Keratinocyte (primary cell): ENCODE measurements around the gene STARD10. TPM values are rescaled to one million over a fixed set of nuclear protein-coding genes. Genes with fewer than 3 reads are reported as not detected.

ENCODE experiments used
- DNase-seq: peaks from one replicate; pipeline ENCODE4 v3.0.0-alpha.2; 2011; ENCODE audit warnings: low read depth, missing footprints, low spot score
- FAIRE-seq: peaks from 2 replicates; lab custom pipeline; 2011; peaks lifted over from hg19 to GRCh38; lab: Jason Lieb, UNC
- H2AFZ ChIP-seq: 2 replicates; pipeline ENCODE4 v1.6.0; 2012; ENCODE audit warnings: low read length, control low read depth, inconsistent platforms; ENCODE audit not compliant: control insufficient read depth
- H3K27ac ChIP-seq: 2 replicates; pipeline ENCODE4 v1.5.1; 2011; ENCODE audit warnings: low read length; ENCODE audit not compliant: control insufficient read depth, insufficient read depth
- H3K27me3 ChIP-seq: 3 replicates; pipeline ENCODE4 v1.6.0; 2011; ENCODE audit warnings: low read length; ENCODE audit not compliant: control insufficient read depth, insufficient read depth; ENCODE audit errors: extremely low read depth
- H3K36me3 ChIP-seq, 2 experiments: 2 replicates in 1 of 2; 3 replicates in 1 of 2; pipeline ENCODE4 v1.5.1; 2011; ENCODE audit warnings: low read length in 2 of 2, mild to moderate bottlenecking in 1 of 2; ENCODE audit not compliant: control insufficient read depth in 2 of 2, insufficient read depth in 2 of 2; ENCODE audit errors: extremely low read depth in 1 of 2
- H3K4me1 ChIP-seq: 3 replicates; pipeline ENCODE4 v1.5.1; 2011; ENCODE audit warnings: low read length; ENCODE audit not compliant: control insufficient read depth, insufficient read depth; ENCODE audit errors: extremely low read depth
- H3K4me2 ChIP-seq: 3 replicates; pipeline ENCODE4 v1.6.0; 2011; ENCODE audit warnings: low read depth, low read length; ENCODE audit not compliant: control insufficient read depth, insufficient read depth; ENCODE audit errors: extremely low read depth
- H3K4me3 ChIP-seq, 3 experiments: fragments of 200-600 bp in 1 of 3; sonication (generic) in 1 of 3; 2 replicates in 2 of 3; 3 replicates in 1 of 3; pipeline ENCODE4 v1.5.1; 2011 to 2016; ENCODE audit warnings: low read length in 3 of 3, mild to moderate bottlenecking in 3 of 3, control low read depth in 2 of 3, inconsistent platforms in 1 of 3, low read depth in 1 of 3, mixed read lengths in 1 of 3, mixed run types in 1 of 3, moderate library complexity in 1 of 3; ENCODE audit not compliant: control insufficient read depth in 2 of 3, insufficient read depth in 2 of 3; ENCODE audit errors: extremely low read depth in 1 of 3
- H3K79me2 ChIP-seq: 2 replicates; pipeline ENCODE4 v1.6.0; 2012; ENCODE audit warnings: low read length; ENCODE audit not compliant: control insufficient read depth, insufficient read depth
- H3K9ac ChIP-seq: 3 replicates; pipeline ENCODE4 v1.6.0; 2011; ENCODE audit warnings: low read length; ENCODE audit not compliant: control insufficient read depth, insufficient read depth; ENCODE audit errors: extremely low read depth
- H3K9me1 ChIP-seq: 3 replicates; pipeline ENCODE4 v1.6.0; 2011; ENCODE audit warnings: low read length; ENCODE audit not compliant: control insufficient read depth, insufficient read depth; ENCODE audit errors: extremely low read depth
- H3K9me3 ChIP-seq: 2 replicates; pipeline ENCODE4 v1.5.1; 2012; ENCODE audit warnings: low read depth, low read length; ENCODE audit not compliant: control insufficient read depth
- H4K20me1 ChIP-seq: 3 replicates; pipeline ENCODE4 v1.6.0; 2011; ENCODE audit warnings: low read length; ENCODE audit not compliant: control insufficient read depth, insufficient read depth; ENCODE audit errors: extremely low read depth
- EZH2 ChIP-seq: IDR thresholded peaks from one replicate; pipeline ENCODE4 v1.6.1; 2012; ENCODE audit warnings: inconsistent platforms, mild to moderate bottlenecking, low read length, moderate library complexity
- dilution Hi-C: fragments of 300-500 bp; cut with MboI; formaldehyde crosslinking; loops from one replicate; pipeline ENCODE4 v1.7.0; 2020; ENCODE audit warnings: low sequenced_read_pairs; ENCODE audit not compliant: extremely low pct_ligation_motif_present
- polyA plus RNA-seq, 5 experiments: library from polyadenylated mRNA; depleted of rRNA in 3 of 5; stranded (reverse) in 3 of 5; stranded (forward) in 1 of 5; unstranded in 1 of 5; fragments of >200 nt; gene quantifications; 1 replicate in 1 of 5; 2 replicates in 3 of 5; 3 replicates in 1 of 5; pipeline versions ENCODE4 v1.2.1 to v1.2.3, GENCODE V29; 2011 to 2012; ENCODE audit warnings: missing spikeins in 2 of 5, low read depth in 1 of 5, low replicate concordance in 1 of 5
- TF ChIP-seq, protein P1 (sequence below), 3 experiments: IDR thresholded peaks in 1 of 3; conservative IDR thresholded peaks in 1 of 3; optimal IDR thresholded peaks in 1 of 3; 2 replicates in 2 of 3; 3 replicates in 1 of 3; pipeline versions ENCODE3 to v1.5.1; 2011; ENCODE audit warnings: low read length in 3 of 3, mild to moderate bottlenecking in 3 of 3, moderate library complexity in 2 of 3, control low read depth in 1 of 3, inconsistent platforms in 1 of 3; ENCODE audit not compliant: insufficient read depth in 2 of 3; ENCODE audit errors: extremely low read depth in 1 of 3

Gene STARD10
- polyA plus RNA-seq, 1 donor (not counting 4 experiments of a cell fraction or from before 2014, with no cell fraction given), result 67.0 TPM

DNA sequence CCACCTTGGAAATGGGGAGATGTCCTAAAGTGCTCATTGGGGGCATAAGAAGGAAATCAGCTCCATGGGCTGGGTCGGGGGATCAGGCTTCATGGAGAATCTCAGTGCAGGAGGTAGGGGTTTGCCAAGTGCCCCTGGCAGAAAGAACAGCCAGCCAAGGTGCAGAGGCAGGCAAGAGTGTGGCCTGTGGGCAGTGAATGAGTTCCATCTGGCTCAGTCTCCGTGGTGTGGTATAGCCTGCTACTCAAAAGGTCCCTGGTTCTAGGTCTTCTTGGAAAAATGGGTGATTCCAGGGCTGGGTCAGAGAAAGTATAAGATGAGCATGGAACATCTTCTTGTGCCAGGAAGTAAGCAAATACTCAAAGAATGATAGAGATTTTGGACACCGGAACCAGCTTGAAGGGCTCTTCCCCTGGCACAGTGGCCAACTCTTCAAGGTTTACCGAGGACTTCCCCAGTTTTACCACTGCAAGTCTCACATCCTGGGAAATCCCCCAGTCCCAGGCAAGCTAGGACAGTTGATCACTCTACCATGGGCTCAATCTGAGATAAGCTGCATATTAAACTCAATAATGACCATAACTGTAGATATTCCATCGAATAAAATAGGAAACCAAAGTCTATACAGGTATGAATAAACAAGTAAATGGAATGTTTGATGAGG is 31.1 kb downstream of the STARD10 start:
- dilution Hi-C loops, result no loop called here
- H2AFZ ChIP-seq, result no peak overlapping the region
- H3K9ac ChIP-seq, result no peak overlapping the region
- no peaks in the 10 kb centered on the region for H4K20me1 ChIP-seq
- H3K4me1 ChIP-seq, result peaks cover 8% of the 10 kb centered on the region
- H3K9me1 ChIP-seq, result no peaks in the 10 kb centered on the region
- no peak for TF ChIP-seq EZH2
- TF ChIP-seq, protein P1, sequence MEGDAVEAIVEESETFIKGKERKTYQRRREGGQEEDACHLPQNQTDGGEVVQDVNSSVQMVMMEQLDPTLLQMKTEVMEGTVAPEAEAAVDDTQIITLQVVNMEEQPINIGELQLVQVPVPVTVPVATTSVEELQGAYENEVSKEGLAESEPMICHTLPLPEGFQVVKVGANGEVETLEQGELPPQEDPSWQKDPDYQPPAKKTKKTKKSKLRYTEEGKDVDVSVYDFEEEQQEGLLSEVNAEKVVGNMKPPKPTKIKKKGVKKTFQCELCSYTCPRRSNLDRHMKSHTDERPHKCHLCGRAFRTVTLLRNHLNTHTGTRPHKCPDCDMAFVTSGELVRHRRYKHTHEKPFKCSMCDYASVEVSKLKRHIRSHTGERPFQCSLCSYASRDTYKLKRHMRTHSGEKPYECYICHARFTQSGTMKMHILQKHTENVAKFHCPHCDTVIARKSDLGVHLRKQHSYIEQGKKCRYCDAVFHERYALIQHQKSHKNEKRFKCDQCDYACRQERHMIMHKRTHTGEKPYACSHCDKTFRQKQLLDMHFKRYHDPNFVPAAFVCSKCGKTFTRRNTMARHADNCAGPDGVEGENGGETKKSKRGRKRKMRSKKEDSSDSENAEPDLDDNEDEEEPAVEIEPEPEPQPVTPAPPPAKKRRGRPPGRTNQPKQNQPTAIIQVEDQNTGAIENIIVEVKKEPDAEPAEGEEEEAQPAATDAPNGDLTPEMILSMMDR (optimal IDR thresholded peaks at IDR 0.05 in 1 of 3, IDR thresholded peaks at IDR 0.05 in 1 of 3, conservative IDR thresholded peaks at IDR 0.05 in 1 of 3; ENCODE audit: extremely low read depth in 1 of 3, insufficient read depth in 2 of 3, low read length in 3 of 3), result no peak
- H3K4me3 ChIP-seq, result no peak overlapping the region
- no peak overlapping the region for H3K27ac ChIP-seq
- no peaks in the 10 kb centered on the region for H3K9me3 ChIP-seq
- H3K36me3 ChIP-seq, result peaks cover 2 to 9% of the 10 kb centered on the region in 2 experiments
- DNase-seq (no peak), FAIRE-seq (no peak)
- no peak overlapping the region for H3K4me2 ChIP-seq
- H3K79me2 ChIP-seq, result no peaks in the 10 kb centered on the region
- H3K27me3 ChIP-seq, result no peaks in the 10 kb centered on the region

DNA sequence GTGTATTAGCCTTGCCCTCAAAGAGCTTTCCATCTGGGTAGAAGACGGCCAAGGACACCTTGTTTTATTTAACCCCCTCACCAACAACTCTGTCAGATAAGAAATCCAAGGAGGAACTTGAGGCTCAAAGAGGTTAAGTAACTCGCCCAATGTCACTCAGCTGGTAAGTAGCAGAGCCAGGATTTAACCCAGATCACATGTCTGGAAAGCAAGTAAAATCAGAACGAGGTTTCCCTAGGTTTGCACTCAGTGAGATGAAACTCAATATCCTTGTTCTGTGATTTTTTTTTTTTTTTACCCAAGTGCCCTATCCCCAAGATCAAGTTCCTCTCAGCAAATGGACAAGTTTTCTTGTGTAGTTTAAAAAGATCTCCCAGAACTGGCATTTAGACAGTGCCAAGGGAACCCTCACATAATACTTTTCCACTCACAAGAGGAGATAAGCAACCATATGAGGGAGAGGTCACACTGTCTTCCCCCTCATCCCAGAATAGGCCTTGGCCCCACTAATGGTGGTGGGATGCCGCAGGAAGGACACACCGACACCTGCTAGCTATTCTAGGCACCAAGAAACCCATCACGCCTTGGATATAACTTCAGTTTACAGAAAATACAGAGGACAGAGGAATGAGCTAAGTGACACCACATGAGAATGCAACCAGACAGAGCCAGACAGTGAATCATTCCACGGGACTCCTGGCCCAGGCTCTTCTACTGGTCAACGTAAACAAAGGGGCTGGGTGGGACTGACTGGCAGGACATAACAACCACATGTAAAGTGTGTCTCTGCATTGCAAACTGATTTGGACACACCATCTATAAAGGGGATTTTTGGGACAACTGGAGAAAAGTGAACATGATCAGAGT is 33.1 kb downstream of the STARD10 start:
- dilution Hi-C loops, result no loop called here
- Histone ChIP-seq H3K27ac (no peak overlapping the region), H4K20me1 (no peaks in the 10 kb centered on the region), H3K9me1 (no peaks in the 10 kb centered on the region), H3K4me3 (no peak overlapping the region), H3K79me2 (no peaks in the 10 kb centered on the region), H3K4me2 (no peak overlapping the region), H3K36me3 (peaks cover 2 to 9% of the 10 kb centered on the region in 2 experiments), H3K4me1 (peaks cover 8% of the 10 kb centered on the region), H3K9ac (no peak overlapping the region), H2AFZ (no peak overlapping the region), H3K27me3 (no peaks in the 10 kb centered on the region), H3K9me3 (no peaks in the 10 kb centered on the region)
- FAIRE-seq (peak; percentile 34), DNase-seq (no peak)
- TF ChIP-seq, protein P1 (optimal IDR thresholded peaks at IDR 0.05 in 1 of 3, IDR thresholded peaks at IDR 0.05 in 1 of 3, conservative IDR thresholded peaks at IDR 0.05 in 1 of 3; ENCODE audit: extremely low read depth in 1 of 3, insufficient read depth in 2 of 3, low read length in 3 of 3), result no peak
- TF ChIP-seq EZH2, result no peak
